GM10248 (cell line): ENCODE measurements around the gene DRAXIN.

ENCODE experiments used
- CTCF ChIA-PET: fragments of 300-600 bp; sonication (Branson Sonifier 250); formaldehyde crosslinking; extraction: SDS; loops from one replicate; lab custom pipeline; 2021; ENCODE audit warnings: antibody characterized with exemption; lab: Yijun Ruan, JAX
- POLR2A ChIA-PET: fragments of 350-650 bp; sonication (Branson Sonifier 250); formaldehyde crosslinking; extraction: SDS; loops from one replicate; lab custom pipeline; 2020; ENCODE audit warnings: antibody characterized with exemption; lab: Yijun Ruan, JAX
- DNase-seq: peaks from one replicate; pipeline ENCODE4 v3.0.0; 2012; ENCODE audit errors: extremely low spot score
- CTCF ChIP-seq: IDR thresholded peaks from 2 replicates; pipeline ENCODE4 v1.5.1; 2012; ENCODE audit warnings: mild to moderate bottlenecking, low read depth; ENCODE audit errors: extremely low read depth, missing control alignments, control extremely low read depth

Gene DRAXIN

GRCh38 chr1:11701981-11702803 lies 10.7 kb downstream of the DRAXIN start:
- ChIA-PET CTCF (no interaction called here), POLR2A (no interaction called here)
- DNase-seq, result no peak
- no peak for TF ChIP-seq CTCF

GRCh38 chr1:11703357-11704193 lies 12.1 kb downstream of the DRAXIN start:
- DNase-seq, result no peak
- no peak for TF ChIP-seq CTCF
- ChIA-PET POLR2A (no interaction called here), CTCF (no interaction called here)

- no peak for DNase-seq
- CTCF ChIA-PET, result no interaction called here
- POLR2A ChIA-PET, result no interaction called here
- no peak for TF ChIP-seq CTCF
Measured at GRCh38 chr1:11704194-11704529, 12.7 kb downstream of the DRAXIN start.

- TF ChIP-seq CTCF, result no peak
- ChIA-PET CTCF (interaction anchor here (0.7 to 1.5 kb wide), 3 partner anchors 10 to 59 kb away, joined by 3 to 11 read pairs (median 3); no protein-coding TSS in a partner anchor), POLR2A (no interaction called here)
- no peak for DNase-seq
Measured at GRCh38 chr1:11704691-11705475, 13.4 kb downstream of the DRAXIN start.

GRCh38 chr1:11705596-11705995 lies 14.1 kb downstream of the DRAXIN start:
- CTCF ChIA-PET, result interaction anchor here (0.7 to 1.5 kb wide), 3 partner anchors 9 to 60 kb away, joined by 3 to 11 read pairs (median 3); no protein-coding TSS in a partner anchor
- no peak for TF ChIP-seq CTCF
- DNase-seq, result no peak
- POLR2A ChIA-PET, result no interaction called here

- POLR2A ChIA-PET, result no interaction called here
- CTCF ChIA-PET, result interaction anchor here (1.4 to 1.9 kb wide), 2 partner anchors 9 to 56 kb away, joined by 3 to 6 read pairs; no protein-coding TSS in a partner anchor
- TF ChIP-seq CTCF, result no peak
- DNase-seq, result no peak
Measured at GRCh38 chr1:11706292-11706691, 14.8 kb downstream of the DRAXIN start.
